ENCODE data around the gene ARHGAP29.

Gene ARHGAP29

DNA sequence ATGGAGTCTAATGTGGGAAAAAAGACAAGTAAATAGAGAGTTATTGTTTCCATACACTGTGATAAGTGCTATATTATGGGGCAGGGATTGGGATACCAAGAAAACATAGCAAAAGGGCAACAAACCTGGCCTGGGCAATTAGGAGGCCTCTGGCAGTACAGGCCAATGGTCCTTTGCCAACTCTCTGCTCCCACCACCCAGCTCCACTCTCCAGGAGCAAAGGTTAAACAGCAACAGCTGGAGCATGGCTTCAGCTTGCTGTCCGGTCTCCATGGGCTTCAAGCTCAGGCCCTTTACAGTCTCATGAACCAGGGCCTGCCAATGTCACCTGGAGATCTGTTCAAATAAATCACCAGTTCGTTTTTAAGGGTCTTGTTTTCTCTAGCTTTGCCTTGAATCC, 37.2 kb upstream of the ARHGAP29 start:
- H3K27ac ChIP-seq: no peak overlapping the region
- TF ChIP-seq, protein P1, sequence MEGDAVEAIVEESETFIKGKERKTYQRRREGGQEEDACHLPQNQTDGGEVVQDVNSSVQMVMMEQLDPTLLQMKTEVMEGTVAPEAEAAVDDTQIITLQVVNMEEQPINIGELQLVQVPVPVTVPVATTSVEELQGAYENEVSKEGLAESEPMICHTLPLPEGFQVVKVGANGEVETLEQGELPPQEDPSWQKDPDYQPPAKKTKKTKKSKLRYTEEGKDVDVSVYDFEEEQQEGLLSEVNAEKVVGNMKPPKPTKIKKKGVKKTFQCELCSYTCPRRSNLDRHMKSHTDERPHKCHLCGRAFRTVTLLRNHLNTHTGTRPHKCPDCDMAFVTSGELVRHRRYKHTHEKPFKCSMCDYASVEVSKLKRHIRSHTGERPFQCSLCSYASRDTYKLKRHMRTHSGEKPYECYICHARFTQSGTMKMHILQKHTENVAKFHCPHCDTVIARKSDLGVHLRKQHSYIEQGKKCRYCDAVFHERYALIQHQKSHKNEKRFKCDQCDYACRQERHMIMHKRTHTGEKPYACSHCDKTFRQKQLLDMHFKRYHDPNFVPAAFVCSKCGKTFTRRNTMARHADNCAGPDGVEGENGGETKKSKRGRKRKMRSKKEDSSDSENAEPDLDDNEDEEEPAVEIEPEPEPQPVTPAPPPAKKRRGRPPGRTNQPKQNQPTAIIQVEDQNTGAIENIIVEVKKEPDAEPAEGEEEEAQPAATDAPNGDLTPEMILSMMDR (conservative IDR thresholded peaks at IDR 0.05): no peak
- no peak for TF ChIP-seq ZFX (IDR thresholded peaks at IDR 0.05)

DNA sequence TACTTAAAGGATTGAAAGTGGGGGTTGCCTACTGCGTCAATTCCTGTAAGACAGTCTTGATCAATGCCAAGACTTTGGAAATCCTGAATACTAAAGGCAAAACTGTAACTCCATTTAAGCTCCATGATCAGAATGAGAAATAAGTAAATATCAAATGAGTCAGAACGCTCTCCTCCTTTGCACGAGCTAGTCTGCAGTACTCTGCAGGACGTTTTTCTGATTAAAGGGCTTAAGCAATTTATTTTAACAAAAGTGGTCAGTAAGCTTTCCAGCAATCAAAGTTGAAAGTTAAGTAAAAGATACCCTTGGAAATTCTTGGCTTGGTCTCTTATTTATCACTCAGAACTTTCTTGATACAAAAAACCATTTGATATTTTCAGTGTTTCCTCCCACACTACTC, 35.7 kb upstream of the ARHGAP29 start:
- no peak overlapping the region for H3K27ac ChIP-seq
- TF ChIP-seq, protein P1 (conservative IDR thresholded peaks at IDR 0.05): no peak
- TF ChIP-seq ZFX (IDR thresholded peaks at IDR 0.05): no peak

DNA sequence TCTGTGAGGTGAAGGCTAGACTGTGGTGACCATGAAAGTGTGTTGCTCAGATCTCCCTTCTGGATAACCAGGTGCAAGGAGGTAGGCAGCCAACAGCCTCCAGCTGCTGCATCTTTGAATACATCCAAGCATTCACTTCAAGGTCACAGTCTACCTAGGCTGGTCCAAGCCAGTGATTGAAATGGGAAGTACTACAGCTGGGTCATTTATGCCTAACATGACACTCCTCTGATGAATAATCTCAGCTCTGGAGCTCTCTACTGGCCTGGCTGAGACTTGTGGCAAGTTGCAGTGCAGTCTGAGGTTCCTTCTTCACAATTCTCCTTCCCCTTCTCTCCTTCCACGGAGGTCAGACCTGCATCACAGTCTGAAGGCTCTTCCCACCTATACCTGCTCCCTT, 35.0 kb upstream of the ARHGAP29 start:
- H3K27ac ChIP-seq: no peak overlapping the region
- no peak for TF ChIP-seq ZFX (IDR thresholded peaks at IDR 0.05)
- TF ChIP-seq, protein P1 (conservative IDR thresholded peaks at IDR 0.05): no peak

DNA sequence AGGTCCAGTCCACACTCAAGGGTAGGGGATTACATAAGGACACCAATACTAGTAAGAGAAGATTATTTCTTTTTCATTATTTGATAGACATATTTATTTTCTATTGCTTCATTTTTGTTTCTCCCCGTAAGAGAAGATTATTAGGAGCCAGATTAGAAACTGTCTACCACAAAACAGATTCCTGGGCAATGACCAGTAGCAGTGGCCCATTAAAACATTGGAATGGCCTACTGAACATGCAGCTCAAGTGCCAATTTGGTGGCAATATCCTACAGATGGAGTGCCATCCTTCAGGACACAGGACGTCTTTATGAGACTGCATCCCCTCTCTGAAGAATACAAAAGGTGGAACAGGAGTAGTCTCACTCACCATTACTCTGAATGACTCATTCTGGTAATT, 34.0 kb upstream of the ARHGAP29 start:
- TF ChIP-seq, protein P1 (conservative IDR thresholded peaks at IDR 0.05): no peak
- TF ChIP-seq ZFX (IDR thresholded peaks at IDR 0.05): no peak
- H3K27ac ChIP-seq: no peak overlapping the region

DNA sequence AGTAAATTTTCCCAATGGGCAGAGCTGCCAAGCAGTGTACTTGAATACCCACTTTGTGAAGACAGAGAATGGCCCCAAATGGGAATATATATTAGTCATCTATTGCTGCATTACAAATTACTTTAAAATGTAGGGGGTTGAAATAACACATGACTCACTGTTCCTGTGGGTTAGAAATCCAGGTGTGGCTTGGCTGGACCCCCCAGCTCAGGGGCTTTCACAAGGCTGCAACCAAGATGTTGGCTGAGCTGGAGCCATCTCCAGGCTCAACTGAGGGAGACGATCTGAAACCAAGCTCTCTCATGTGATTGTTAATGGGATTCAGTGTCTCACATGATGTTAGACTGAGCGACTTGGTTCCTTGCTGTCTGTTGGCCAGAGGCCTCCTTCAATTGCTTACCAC, 33.4 kb upstream of the ARHGAP29 start:
- H3K27ac ChIP-seq: no peak overlapping the region
- TF ChIP-seq, protein P1 (conservative IDR thresholded peaks at IDR 0.05): no peak
- TF ChIP-seq ZFX (IDR thresholded peaks at IDR 0.05): no peak

DNA sequence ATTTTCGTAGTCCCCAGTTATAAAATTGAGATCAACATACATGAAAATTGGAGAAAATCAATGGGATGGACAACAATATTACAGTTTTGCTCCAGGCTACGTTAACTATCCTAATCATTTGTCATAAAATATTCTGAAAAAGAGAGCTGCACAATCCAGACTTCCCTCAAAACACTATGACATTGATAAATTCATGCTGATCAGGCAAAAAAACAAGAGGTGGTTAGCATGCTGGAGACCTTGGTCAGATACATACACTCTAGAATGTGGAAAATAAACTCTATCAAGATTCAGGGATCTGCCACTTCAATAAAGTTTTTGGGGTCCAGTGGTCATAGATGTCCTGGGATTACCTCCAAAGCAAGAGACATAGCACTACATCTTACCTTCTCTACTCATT, 32.5 kb upstream of the ARHGAP29 start:
- no peak overlapping the region for H3K27ac ChIP-seq
- TF ChIP-seq, protein P1 (conservative IDR thresholded peaks at IDR 0.05): no peak
- TF ChIP-seq ZFX (IDR thresholded peaks at IDR 0.05): no peak

DNA sequence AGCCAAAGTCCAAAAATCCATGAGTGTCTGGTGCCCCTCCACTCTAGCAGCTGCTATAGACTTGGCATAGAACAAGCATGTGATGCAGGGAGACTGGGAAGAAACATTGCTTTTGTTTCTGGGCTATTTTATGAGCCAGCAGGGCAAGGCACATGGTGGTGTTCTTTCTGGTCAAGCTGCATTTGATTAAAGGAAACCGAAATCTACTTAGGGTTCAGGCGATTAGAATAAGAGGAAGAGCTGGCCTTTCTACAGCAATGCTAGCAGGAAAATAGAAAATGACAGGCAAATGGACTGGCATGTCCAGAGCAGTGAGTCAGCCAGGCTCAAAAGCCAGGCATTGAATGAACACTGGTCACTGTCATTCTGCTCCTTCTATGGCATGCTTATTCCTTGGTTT, 28.5 kb upstream of the ARHGAP29 start:
- H3K27ac ChIP-seq: no peak overlapping the region; the same call in 1 of the 2 replicates

More for the DNA sequence above, 28.5 kb upstream of the ARHGAP29 start:
- TF ChIP-seq, protein P1 (conservative IDR thresholded peaks at IDR 0.05): no peak
- no peak for TF ChIP-seq ZFX (IDR thresholded peaks at IDR 0.05)

Measured in C4-2B (cell line).